ENCODE data around the gene VSTM2L.

VSTM2L gene

GRCh38 chr20:37920679-37921322 is 17.9 kb downstream of the VSTM2L start:
- DNase-seq: peak; percentile 58

- DNase-seq: no peak
These were observed 18.5 kb downstream of the VSTM2L start for GRCh38 chr20:37921341-37921929.

GRCh38 chr20:37922016-37922415 is 19.1 kb downstream of the VSTM2L start:
- DNase-seq: no peak

- no peak for DNase-seq
These were observed 22.6 kb downstream of the VSTM2L start for GRCh38 chr20:37925265-37926165.

- DNase-seq: no peak
These were observed 23.7 kb downstream of the VSTM2L start for GRCh38 chr20:37926612-37927011.

GRCh38 chr20:37927410-37928095 is 24.6 kb downstream of the VSTM2L start:
- DNase-seq: no peak

- DNase-seq: no peak
These were observed 26.2 kb downstream of the VSTM2L start for GRCh38 chr20:37928996-37929682.

GRCh38 chr20:37929683-37930014 is 26.7 kb downstream of the VSTM2L start:
- DNase-seq: no peak

- no peak for DNase-seq
These were observed 28.4 kb downstream of the VSTM2L start for GRCh38 chr20:37931153-37931922.

- no peak for DNase-seq
These were observed 29.1 kb downstream of the VSTM2L start for GRCh38 chr20:37932074-37932473.

GRCh38 chr20:37932919-37933318 is 30.0 kb downstream of the VSTM2L start:
- no peak for DNase-seq

GRCh38 chr20:37933786-37934633 is 31.1 kb downstream of the VSTM2L start:
- DNase-seq: no peak

- DNase-seq: no peak
These were observed 31.9 kb downstream of the VSTM2L start for GRCh38 chr20:37934634-37935375.

- no peak for DNase-seq
These were observed 32.5 kb downstream of the VSTM2L start for GRCh38 chr20:37935435-37935834.

GRCh38 chr20:37936041-37936440 is 33.1 kb downstream of the VSTM2L start:
- DNase-seq: no peak

GRCh38 chr20:37936451-37936850 is 33.5 kb downstream of the VSTM2L start:
- DNase-seq: no peak

- DNase-seq: no peak
These were observed 34.8 kb downstream of the VSTM2L start for GRCh38 chr20:37937686-37938085.

GRCh38 chr20:37938181-37938750 is 35.3 kb downstream of the VSTM2L start:
- no peak for DNase-seq

GRCh38 chr20:37938954-37939353 is 36.0 kb downstream of the VSTM2L start:
- DNase-seq: no peak

Data from NCI-H524 treated with DMSO at 0.1 percent for 48 hours (cell line).